ENCODE measurements around the gene NRG3.

DNA sequence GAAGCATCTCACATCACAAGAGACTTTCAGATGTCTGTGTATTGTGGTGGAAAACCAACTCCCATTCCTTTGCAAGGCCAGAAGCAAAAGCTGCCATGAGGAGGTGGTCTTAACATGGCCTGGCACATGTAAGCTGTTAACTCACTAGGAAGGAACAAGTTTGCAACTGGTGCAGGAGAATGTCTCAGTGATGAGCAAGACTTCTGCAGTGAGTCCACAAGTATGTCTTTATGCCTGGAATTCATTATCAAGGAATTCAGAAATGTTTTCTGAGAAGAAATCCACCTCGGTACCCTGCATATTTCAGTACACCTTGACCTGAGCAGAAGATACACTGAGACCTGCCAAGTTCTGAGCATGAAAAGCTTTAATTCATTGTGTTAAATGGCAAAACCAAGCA, 1033.1 kb downstream of the NRG3 start:
- TF ChIP-seq, protein P1, sequence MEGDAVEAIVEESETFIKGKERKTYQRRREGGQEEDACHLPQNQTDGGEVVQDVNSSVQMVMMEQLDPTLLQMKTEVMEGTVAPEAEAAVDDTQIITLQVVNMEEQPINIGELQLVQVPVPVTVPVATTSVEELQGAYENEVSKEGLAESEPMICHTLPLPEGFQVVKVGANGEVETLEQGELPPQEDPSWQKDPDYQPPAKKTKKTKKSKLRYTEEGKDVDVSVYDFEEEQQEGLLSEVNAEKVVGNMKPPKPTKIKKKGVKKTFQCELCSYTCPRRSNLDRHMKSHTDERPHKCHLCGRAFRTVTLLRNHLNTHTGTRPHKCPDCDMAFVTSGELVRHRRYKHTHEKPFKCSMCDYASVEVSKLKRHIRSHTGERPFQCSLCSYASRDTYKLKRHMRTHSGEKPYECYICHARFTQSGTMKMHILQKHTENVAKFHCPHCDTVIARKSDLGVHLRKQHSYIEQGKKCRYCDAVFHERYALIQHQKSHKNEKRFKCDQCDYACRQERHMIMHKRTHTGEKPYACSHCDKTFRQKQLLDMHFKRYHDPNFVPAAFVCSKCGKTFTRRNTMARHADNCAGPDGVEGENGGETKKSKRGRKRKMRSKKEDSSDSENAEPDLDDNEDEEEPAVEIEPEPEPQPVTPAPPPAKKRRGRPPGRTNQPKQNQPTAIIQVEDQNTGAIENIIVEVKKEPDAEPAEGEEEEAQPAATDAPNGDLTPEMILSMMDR (IDR thresholded peaks at IDR 0.05): no peak
- TF ChIP-seq POLR2A (IDR thresholded peaks at IDR 0.05): no peak
